Parathyroid adenoma (tissue), 2 donors: ENCODE measurements around the gene INS.

Experiments
- H2AFZ ChIP-seq: fragments of 300-600 bp; sonication (generic); one replicate; pipeline ENCODE4 v1.7.0; 2017; ENCODE audit warnings: antibody characterized with exemption, mild to moderate bottlenecking
- H3K27ac ChIP-seq: fragments of 300-600 bp; sonication (generic); one replicate; pipeline ENCODE4 v1.7.0; 2017
- H3K27me3 ChIP-seq: fragments of 300-600 bp; sonication (generic); one replicate; pipeline ENCODE4 v1.7.0; 2017; ENCODE audit warnings: low read length; ENCODE audit not compliant: control insufficient read depth, insufficient read depth
- H3K36me3 ChIP-seq: fragments of 300-600 bp; sonication (generic); one replicate; pipeline ENCODE4 v1.7.0; 2017; ENCODE audit warnings: low read length; ENCODE audit not compliant: control insufficient read depth, insufficient read depth
- H3K4me1 ChIP-seq: fragments of 300-600 bp; sonication (generic); one replicate; pipeline ENCODE4 v1.7.0; 2017; ENCODE audit warnings: control low read depth
- H3K4me2 ChIP-seq: fragments of 300-600 bp; sonication (generic); one replicate; pipeline ENCODE4 v1.7.0; 2017; ENCODE audit warnings: low read length
- H3K4me3 ChIP-seq: fragments of 300-600 bp; sonication (generic); one replicate; pipeline ENCODE4 v1.7.0; 2017; ENCODE audit warnings: low read depth, low read length
- H3K79me2 ChIP-seq: fragments of 300-600 bp; sonication (generic); one replicate; pipeline ENCODE4 v1.7.0; 2017; ENCODE audit warnings: control low read depth
- H3K9ac ChIP-seq: fragments of 300-600 bp; sonication (generic); one replicate; pipeline ENCODE4 v1.7.0; 2017; ENCODE audit warnings: mild to moderate bottlenecking
- H3K9me3 ChIP-seq: fragments of 300-600 bp; sonication (generic); one replicate; pipeline ENCODE4 v1.7.0; 2017; ENCODE audit warnings: low read length; ENCODE audit not compliant: control insufficient read depth
- CTCF ChIP-seq: fragments of 300-600 bp; sonication (generic); IDR thresholded peaks from one replicate; pipeline ENCODE4 v1.7.0; 2017; ENCODE audit warnings: antibody characterized with exemption, mild to moderate bottlenecking
- donor health status: primary hyperparathyroidism.

The INS gene

DNA sequence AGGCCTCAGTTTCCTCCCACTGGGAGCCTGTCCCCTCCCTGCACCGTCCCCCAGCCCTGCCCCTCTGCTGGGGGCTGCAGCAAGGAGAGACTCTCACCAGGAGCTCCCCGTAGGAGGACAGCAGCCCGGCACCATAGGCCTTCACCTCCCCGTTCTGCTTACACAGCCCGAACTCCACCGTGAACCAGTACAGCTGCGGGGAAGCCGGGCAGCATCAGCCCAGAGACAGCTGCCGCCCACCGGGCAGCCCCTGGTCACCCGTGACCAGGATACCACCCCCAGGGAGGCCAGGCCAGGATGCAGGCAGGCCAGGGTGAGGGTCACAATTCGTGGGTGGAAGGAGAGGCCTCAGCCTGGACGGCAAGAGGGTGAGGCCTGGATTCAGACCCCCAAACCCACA, 4.6 kb upstream of the INS start:
- TF ChIP-seq CTCF = no peak
- Histone ChIP-seq H3K9me3 (no peaks in the 10 kb centered on the region), H3K9ac (no peak overlapping the region), H3K36me3 (no peaks in the 10 kb centered on the region), H3K4me1 (no peaks in the 10 kb centered on the region), H3K4me3 (no peak overlapping the region), H3K79me2 (no peaks in the 10 kb centered on the region), H2AFZ (no peak overlapping the region), H3K27ac (no peak overlapping the region), H3K27me3 (no peaks in the 10 kb centered on the region), H3K4me2 (no peak overlapping the region)

GRCh38 chr11:2164861-2165555, 4.0 kb upstream of the INS start:
- Histone ChIP-seq H3K9ac (no peak overlapping the region), H3K79me2 (no peaks in the 10 kb centered on the region), H3K27me3 (no peaks in the 10 kb centered on the region), H3K4me3 (no peak overlapping the region), H2AFZ (no peak overlapping the region), H3K9me3 (no peaks in the 10 kb centered on the region), H3K4me2 (no peak overlapping the region), H3K36me3 (no peaks in the 10 kb centered on the region), H3K27ac (no peak overlapping the region), H3K4me1 (no peaks in the 10 kb centered on the region)
- no peak for TF ChIP-seq CTCF

DNA sequence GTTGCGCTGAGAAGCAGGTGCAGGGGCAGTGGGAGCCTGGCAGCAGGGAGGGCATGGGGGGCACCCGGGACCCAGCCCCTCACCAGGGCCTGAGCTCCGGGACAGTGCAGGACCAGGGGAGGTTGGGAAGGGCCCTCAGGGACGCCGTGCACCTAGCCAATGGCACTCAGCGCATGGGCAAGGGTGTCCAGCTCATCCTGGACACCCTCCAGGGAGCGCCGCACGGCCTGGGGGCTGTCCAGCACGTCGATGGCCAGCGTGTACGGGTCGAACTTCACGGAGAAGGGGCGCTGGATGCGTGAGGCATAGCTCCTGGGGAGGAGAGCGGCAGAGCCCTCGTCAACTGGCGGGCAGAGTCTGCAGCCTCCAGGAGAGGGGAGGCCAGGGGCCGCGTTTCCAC, 3.1 kb upstream of the INS start:
- Histone ChIP-seq H3K79me2 (no peaks in the 10 kb centered on the region), H3K9me3 (no peaks in the 10 kb centered on the region), H2AFZ (no peak overlapping the region), H3K36me3 (no peaks in the 10 kb centered on the region), H3K27ac (no peak overlapping the region), H3K27me3 (no peaks in the 10 kb centered on the region), H3K4me2 (no peak overlapping the region), H3K4me3 (no peak overlapping the region), H3K9ac (no peak overlapping the region), H3K4me1 (no peaks in the 10 kb centered on the region)
- TF ChIP-seq CTCF = no peak

DNA sequence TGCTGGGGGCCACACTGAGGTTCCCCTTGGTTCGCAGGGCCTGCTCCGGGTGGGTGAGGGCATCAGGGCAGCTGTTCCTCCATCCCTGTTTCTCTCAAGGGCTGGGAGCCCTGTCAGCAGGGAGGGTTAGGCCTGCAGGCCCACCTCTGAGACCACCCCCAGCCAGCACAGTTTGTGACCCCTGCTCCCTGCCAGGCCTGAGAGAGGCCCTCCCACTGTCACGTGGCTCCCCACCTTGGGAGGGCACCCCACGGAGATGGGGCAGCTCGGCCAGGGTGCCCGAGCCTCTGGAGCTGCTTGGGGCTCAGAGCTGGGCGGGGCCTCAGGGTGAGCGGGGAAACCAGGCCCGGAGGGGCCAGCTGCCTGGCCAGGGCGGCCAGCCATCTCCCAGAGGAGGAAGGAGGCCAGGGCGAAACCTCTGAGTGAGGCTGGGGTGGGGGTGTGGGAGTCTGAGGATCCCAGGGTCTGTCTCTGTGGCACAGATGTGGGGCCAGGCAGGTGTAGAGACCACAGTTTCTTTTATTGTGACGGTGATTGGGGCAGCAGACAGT, 2.5 kb upstream of the INS start:
- Histone ChIP-seq H3K9ac (no peak overlapping the region), H3K4me2 (no peak overlapping the region), H2AFZ (no peak overlapping the region), H3K36me3 (no peaks in the 10 kb centered on the region), H3K4me1 (no peaks in the 10 kb centered on the region), H3K27ac (no peak overlapping the region), H3K9me3 (no peaks in the 10 kb centered on the region), H3K27me3 (no peaks in the 10 kb centered on the region), H3K79me2 (no peaks in the 10 kb centered on the region), H3K4me3 (no peak overlapping the region)
- no peak for TF ChIP-seq CTCF
